Measurements from ENCODE around the gene APP. TPM values are rescaled to one million over a fixed set of nuclear protein-coding genes. Genes with fewer than 3 reads are reported as not detected.

Gene APP
- total RNA-seq, 2 experiments from 2014 or later = 60.6 to 61.1 TPM

DNA sequence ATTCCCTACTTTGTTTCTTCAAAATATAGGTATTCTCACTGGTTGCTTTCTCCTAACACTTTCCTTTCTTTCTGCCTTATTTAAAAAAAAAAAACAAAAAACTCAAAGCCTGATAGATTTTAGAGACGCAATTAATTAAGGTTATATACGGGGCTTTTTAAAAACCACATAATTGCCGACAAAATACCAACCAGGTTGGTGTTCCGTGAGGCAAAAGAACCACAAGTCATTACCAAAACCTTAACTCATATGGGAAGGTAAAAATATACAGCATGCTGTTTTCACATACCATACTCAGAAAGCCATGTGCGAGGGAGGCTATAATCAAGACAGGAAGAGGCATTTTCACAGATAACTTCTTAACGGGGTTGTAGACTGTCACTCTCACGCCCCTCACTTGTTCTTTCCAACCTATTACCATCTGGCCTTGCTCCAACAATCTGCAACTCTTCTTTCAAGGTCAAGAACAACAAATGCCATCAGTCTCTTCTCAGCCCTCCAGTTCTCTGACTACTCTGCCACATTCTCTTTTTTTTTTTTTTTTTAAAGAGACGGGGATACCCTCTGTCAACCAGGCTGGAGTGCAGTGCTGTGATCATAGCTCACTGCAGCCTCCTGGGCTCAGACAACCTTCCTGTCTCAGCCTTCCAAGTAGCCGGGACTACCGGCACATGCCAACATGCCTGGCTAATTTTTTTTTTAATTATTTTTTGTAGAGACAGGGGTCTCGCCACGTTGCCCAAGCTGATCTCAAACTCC, 102.6 kb downstream of the APP start:
- CTCF ChIA-PET = interaction anchor here (0.7 kb wide), 1 partner anchor 645 kb away, joined by 3 read pairs; no protein-coding TSS in a partner anchor
- Mint-ChIP-seq H3K27ac (no peak overlapping the region), H3K4me3 (peak overlapping the region; percentile 35), H3K27me3 (ENCODE audit: low read depth) (no peaks in the 10 kb centered on the region), H3K4me1 (ENCODE audit: low read depth) (peaks cover 57% of the 10 kb centered on the region), H3K36me3 (ENCODE audit: low read depth) (no peaks in the 10 kb centered on the region), H3K9me3 (no peaks in the 10 kb centered on the region)
- no peak for DNase-seq
- intact Hi-C loops (cut with micrococcal nuclease) = no loop called here

DNA sequence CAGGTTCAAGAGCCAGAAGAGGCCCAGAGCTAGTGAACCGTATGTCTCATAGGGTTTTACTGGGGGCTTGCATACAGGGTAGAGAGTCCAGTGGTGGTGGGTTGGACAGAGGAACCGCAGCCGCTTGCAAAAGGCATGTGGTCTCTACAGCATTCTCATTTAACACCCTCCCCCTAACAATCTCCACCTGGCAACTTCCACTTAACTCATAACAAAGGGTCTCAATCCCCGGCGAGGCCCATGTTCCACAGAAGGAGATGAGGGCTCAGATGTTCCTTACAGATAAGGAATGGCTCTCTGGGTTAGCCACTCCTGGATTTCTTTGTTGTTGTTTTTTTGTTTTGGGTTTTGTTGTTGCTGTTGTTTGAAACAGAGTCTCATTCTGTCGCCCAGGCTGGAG, 106.1 kb downstream of the APP start:
- Mint-ChIP-seq H3K9me3 (no peaks in the 10 kb centered on the region), H3K36me3 (ENCODE audit: low read depth) (no peaks in the 10 kb centered on the region), H3K4me1 (ENCODE audit: low read depth) (peaks cover 35% of the 10 kb centered on the region), H3K27me3 (ENCODE audit: low read depth) (no peaks in the 10 kb centered on the region), H3K27ac (no peak overlapping the region), H3K4me3 (no peak overlapping the region)
- CTCF ChIA-PET = no interaction called here
- intact Hi-C loops (cut with micrococcal nuclease) = no loop called here
- DNase-seq = no peak

DNA sequence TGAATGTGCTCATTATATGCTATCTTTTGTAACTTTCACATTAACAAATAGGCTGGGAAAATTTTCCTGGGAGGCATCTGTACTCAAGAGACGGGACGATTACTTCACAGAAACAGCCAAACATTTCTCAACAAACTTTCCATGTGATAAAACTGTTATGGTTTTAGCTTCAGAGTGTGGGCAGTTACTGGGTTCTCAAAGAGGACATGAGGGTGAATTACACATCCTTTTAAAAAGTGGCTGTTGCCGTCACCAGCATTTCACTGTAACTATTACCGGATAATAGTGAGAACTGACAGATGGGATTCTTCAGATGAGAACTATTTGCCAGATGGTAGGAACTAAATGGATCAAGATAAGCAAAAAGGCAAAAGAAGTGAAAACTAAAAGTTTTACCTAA, 109.1 kb downstream of the APP start:
- intact Hi-C loops (cut with micrococcal nuclease) = no loop called here
- Mint-ChIP-seq H3K36me3 (ENCODE audit: low read depth) (no peaks in the 10 kb centered on the region), H3K27ac (no peak overlapping the region), H3K9me3 (no peaks in the 10 kb centered on the region), H3K4me1 (ENCODE audit: low read depth) (peaks cover 11% of the 10 kb centered on the region), H3K27me3 (ENCODE audit: low read depth) (no peaks in the 10 kb centered on the region), H3K4me3 (no peak overlapping the region)
- CTCF ChIA-PET = no interaction called here
- no peak for DNase-seq

DNA sequence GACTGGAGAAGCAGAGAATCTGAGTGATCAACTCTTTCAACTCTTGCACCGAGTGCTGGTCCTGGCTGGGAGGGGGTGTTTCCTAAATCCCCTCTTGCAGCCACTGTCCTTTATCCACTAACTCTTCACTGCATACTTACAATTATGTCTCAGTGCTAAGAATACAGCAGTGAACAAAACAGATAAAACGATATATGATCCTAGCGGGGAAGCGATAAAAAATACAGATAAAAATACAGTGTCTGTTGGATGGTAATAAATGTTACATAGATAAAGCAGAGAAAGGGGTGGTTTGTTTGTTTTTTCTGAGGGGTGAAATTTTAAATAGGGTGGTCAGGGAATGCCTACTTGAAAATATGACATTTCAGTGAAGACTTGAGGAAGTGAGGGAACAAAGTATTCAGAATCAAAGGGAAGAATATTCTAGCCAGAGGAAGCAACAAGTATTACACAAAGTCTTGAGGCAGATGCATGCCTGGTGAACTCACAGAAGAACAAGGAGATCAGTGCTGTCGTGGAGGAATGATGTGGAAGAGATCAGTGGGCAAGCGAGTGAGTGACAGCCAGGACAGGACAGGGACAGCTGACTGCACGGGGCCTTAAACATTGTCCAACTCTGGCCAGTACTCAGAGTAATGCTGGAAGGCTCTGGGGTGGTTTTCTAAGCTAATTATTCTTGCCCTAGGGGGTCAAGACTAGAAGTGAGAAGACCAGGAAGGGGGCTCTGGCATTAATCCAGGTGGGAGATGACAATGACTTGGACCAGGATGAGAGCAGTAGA, 110.0 kb downstream of the APP start:
- no peaks in the 10 kb centered on the region for H3K27me3 Mint-ChIP-seq (ENCODE audit: low read depth)
- no peak overlapping the region for H3K27ac Mint-ChIP-seq
- H3K9me3 Mint-ChIP-seq = no peaks in the 10 kb centered on the region
- H3K36me3 Mint-ChIP-seq (ENCODE audit: low read depth) = no peaks in the 10 kb centered on the region
- CTCF ChIA-PET = no interaction called here
- H3K4me1 Mint-ChIP-seq (ENCODE audit: low read depth) = peaks cover 4% of the 10 kb centered on the region
- no peak for DNase-seq
- no peak overlapping the region for H3K4me3 Mint-ChIP-seq
- intact Hi-C loops (cut with micrococcal nuclease) = no loop called here

DNA sequence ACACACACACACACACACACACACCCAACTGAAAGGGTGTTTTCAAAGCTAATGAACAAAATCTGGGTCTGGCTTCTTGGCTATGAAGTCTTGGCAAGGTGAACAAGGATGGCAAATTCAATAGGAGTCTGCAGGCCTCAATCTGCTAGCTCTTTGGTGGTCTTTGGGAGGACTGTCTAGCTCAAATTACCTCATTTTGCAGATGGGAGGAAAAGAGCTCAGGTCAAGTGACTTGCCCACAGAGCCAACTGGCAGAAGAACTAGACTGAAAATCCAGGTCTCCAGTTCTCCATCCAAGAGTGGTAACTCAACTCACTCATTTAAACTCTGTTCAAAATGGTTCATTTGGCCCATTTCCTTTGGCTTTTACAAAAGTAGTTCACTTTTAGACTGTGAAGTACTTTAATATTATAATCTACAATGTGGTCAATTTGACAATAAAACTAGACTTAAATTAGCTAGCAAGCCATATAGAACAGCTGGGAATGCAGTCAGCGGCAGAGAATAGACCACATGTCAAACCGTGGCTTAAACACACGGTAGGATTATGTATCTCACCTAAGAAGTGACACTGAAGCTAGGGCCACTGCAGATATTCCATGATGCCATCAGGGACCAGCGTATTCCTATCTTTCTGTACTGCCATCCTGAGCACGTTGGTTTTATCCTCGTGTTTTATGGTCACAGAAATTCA, 112.9 kb downstream of the APP start:
- Mint-ChIP-seq H3K9me3 (no peaks in the 10 kb centered on the region), H3K4me3 (no peak overlapping the region), H3K4me1 (ENCODE audit: low read depth) (peaks cover 3% of the 10 kb centered on the region), H3K27me3 (ENCODE audit: low read depth) (no peaks in the 10 kb centered on the region), H3K36me3 (ENCODE audit: low read depth) (peaks cover 2% of the 10 kb centered on the region), H3K27ac (no peak overlapping the region)
- intact Hi-C loops (cut with micrococcal nuclease) = no loop called here
- CTCF ChIA-PET = no interaction called here
- no peak for DNase-seq

DNA sequence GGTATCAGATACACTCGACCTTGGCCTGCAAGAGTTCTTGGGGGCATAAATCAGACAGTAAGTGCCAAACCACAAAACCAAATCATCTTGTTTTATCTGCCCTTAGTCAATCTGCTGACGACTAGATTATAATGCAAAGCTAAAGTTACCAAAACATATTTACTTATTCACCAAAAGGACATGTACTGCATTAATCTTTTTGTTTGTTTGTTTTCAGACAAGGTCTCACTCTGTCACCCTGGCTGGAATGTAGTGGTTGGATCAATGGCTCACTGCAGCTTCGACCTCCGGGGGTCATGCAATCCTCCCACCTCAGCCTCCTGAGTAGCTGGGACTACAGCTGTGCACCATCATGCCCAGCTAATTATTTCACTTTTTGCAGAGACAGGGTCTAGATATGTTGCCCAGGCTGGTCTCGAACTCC, 114.7 kb downstream of the APP start:
- Mint-ChIP-seq H3K27ac (no peak overlapping the region), H3K27me3 (ENCODE audit: low read depth) (no peaks in the 10 kb centered on the region), H3K9me3 (no peaks in the 10 kb centered on the region), H3K4me3 (no peak overlapping the region), H3K4me1 (ENCODE audit: low read depth) (no peaks in the 10 kb centered on the region), H3K36me3 (ENCODE audit: low read depth) (peaks cover 7% of the 10 kb centered on the region)
- CTCF ChIA-PET = interaction anchor here (0.6 kb wide), 2 partner anchors 174 to 579 kb away, joined by 3 read pairs; no protein-coding TSS in a partner anchor
- DNase-seq = no peak
- intact Hi-C loops (cut with micrococcal nuclease) = no loop called here

DNA sequence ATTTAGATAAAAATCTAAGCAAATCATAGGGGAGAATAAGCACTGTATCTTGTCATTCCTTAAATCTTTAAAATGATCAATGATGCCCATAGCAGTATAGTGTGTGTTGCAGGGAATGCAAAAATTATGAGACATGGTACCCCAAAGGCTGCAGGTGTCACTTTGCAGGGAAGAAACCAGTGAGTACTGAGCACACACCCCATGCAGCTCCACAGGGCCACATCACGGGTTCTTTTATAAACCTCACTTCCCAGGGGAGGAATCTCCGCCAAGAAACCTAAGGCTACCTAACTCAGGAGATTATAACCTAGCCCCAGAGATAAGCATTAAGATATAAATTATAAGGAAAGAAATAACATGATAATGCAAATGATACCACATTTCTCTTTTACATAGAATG, 115.6 kb downstream of the APP start:
- Mint-ChIP-seq H3K4me1 (ENCODE audit: low read depth) (no peaks in the 10 kb centered on the region), H3K27ac (no peak overlapping the region), H3K27me3 (ENCODE audit: low read depth) (no peaks in the 10 kb centered on the region), H3K4me3 (no peak overlapping the region), H3K9me3 (no peaks in the 10 kb centered on the region), H3K36me3 (ENCODE audit: low read depth) (peaks cover 12% of the 10 kb centered on the region)
- CTCF ChIA-PET = no interaction called here
- DNase-seq = no peak
- intact Hi-C loops (cut with micrococcal nuclease) = no loop called here

DNA sequence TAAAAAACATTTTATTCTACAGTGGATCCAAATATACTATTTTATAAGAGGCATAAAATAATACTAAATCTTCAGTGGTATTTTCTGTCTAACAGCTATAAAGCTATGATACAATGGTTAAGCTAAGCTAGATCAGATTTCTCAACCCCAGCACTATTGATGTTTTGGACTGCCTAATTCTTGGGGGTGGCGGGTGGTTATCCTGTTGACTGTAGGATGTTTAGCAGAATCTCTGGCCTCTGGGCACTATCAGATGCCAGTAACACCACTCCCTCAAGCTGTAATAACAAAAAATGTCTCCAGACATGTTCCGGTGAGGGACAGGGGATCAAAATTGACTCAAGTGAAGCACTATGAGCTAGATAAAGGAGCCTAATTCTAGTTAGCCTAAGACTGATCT, 118.5 kb downstream of the APP start:
- Mint-ChIP-seq H3K27ac (no peak overlapping the region), H3K36me3 (ENCODE audit: low read depth) (peaks cover 23% of the 10 kb centered on the region), H3K4me1 (ENCODE audit: low read depth) (no peaks in the 10 kb centered on the region), H3K27me3 (ENCODE audit: low read depth) (no peaks in the 10 kb centered on the region), H3K4me3 (no peak overlapping the region), H3K9me3 (no peaks in the 10 kb centered on the region)
- intact Hi-C loops (cut with micrococcal nuclease) = no loop called here
- DNase-seq = no peak
- CTCF ChIA-PET = no interaction called here

DNA sequence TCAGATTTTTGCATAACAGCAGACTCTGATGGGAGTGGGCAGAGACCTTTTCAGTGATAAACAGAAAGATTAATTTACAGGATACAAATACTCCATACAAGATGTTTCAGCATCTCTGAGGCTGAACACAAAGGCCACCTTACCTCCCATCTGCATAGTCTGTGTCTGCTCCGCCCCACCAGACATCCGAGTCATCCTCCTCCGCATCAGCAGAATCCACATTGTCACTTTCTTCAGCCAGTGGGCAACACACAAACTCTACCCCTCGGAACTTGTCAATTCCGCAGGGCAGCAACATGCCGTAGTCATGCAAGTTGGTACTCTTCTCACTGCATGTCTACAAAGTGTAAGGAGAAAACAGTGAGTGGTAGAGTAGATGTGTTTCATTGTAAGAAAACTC, 119.7 kb downstream of the APP start:
- intact Hi-C loops (cut with micrococcal nuclease) = no loop called here
- Mint-ChIP-seq H3K4me1 (ENCODE audit: low read depth) (no peaks in the 10 kb centered on the region), H3K36me3 (ENCODE audit: low read depth) (peaks cover 31% of the 10 kb centered on the region), H3K27me3 (ENCODE audit: low read depth) (no peaks in the 10 kb centered on the region), H3K9me3 (no peaks in the 10 kb centered on the region), H3K4me3 (no peak overlapping the region), H3K27ac (no peak overlapping the region)
- CTCF ChIA-PET = no interaction called here
- no peak for DNase-seq

DNA sequence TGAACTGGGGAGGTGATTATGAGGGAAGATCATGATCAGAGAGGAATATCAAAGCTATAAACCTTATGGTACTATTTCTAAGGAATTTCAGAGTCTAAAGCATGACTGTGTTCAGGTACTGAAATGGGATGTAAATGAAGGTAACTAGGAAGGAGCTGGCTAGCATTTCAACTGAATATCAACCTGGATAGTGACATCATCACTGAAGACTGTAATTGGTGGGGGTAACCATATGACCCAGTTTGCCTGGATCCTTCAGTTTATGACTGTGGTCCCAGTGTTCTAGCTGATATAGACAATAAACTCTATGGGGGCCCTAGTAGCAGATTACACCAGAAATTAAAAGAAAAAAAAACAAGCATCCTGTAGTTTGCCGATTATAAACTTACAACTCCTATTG, 120.8 kb downstream of the APP start:
- intact Hi-C loops (cut with micrococcal nuclease) = no loop called here
- H3K9me3 Mint-ChIP-seq = no peaks in the 10 kb centered on the region
- no peak overlapping the region for H3K4me3 Mint-ChIP-seq
- H3K36me3 Mint-ChIP-seq (ENCODE audit: low read depth) = peaks cover 37% of the 10 kb centered on the region
- no peaks in the 10 kb centered on the region for H3K4me1 Mint-ChIP-seq (ENCODE audit: low read depth)
- CTCF ChIA-PET = interaction anchor here (0.6 to 0.7 kb wide), 2 partner anchors 121 to 248 kb away, joined by 4 read pairs; partner anchors contain the start of gene APP
- H3K27ac Mint-ChIP-seq = no peak overlapping the region
- DNase-seq = no peak
- no peaks in the 10 kb centered on the region for H3K27me3 Mint-ChIP-seq (ENCODE audit: low read depth)

DNA sequence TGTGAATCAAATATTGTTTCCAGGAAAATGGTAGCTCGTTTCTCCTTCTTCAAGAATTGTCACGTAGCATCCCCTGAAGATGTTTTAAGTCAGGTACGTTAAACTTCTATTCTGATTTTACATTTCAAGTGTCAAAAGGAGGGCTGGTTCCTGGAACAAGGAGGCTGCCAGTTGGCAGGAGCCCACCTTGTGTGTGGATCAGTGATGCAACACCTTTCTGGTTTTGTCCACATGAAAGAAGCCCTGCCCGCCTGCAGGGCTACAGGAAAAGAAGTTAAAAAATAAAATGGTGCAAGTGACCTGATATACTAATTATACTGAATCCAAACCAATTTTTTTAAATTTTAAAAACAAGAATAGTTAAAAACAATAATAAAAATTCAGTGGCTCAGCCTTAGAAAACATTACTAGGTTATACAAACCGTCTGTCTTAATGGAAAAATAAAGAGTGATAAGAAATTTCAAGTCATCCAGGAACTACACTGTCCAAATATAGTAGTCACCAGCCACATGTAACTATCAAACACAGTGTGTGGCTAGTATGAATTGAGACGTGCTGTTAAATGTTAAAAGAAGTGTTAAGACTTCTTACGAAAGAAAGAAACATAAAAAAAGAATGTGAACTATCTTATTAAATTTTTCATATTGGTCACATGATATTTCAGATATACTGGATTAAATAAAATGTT, 123.1 kb downstream of the APP start:
- H3K27ac Mint-ChIP-seq = no peak overlapping the region
- CTCF ChIA-PET = interaction anchor here (0.7 kb wide), 1 partner anchor 195 kb away, joined by 3 read pairs; no protein-coding TSS in a partner anchor
- H3K9me3 Mint-ChIP-seq = no peaks in the 10 kb centered on the region
- no peak overlapping the region for H3K4me3 Mint-ChIP-seq
- H3K4me1 Mint-ChIP-seq (ENCODE audit: low read depth) = no peaks in the 10 kb centered on the region
- H3K27me3 Mint-ChIP-seq (ENCODE audit: low read depth) = no peaks in the 10 kb centered on the region
- intact Hi-C loops (cut with micrococcal nuclease) = no loop called here
- DNase-seq = no peak
- peaks cover 43% of the 10 kb centered on the region for H3K36me3 Mint-ChIP-seq (ENCODE audit: low read depth)

DNA sequence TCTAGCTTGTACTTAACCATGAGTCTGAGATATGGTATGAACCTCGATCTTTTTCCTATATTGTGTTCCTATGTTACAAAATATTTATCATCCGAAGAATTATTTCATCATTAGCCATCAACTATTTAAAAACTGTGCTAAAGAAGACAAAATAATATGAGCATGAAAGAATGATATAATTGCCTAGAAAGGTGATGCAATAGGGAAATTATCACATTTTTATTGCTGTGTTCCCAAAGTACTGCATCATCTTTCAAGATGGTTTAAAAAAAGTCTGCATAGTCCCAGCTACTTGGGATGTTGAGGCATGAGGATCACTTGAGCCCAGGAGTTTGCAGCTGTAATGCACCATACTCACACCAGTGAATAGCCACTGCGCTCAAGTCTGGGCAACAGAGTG, 126.7 kb downstream of the APP start:
- H3K9me3 Mint-ChIP-seq = no peaks in the 10 kb centered on the region

More for the DNA sequence above, 126.7 kb downstream of the APP start:
- Mint-ChIP-seq H3K27ac (no peak overlapping the region), H3K4me3 (no peak overlapping the region), H3K36me3 (ENCODE audit: low read depth) (peaks cover 25% of the 10 kb centered on the region), H3K27me3 (ENCODE audit: low read depth) (no peaks in the 10 kb centered on the region), H3K4me1 (ENCODE audit: low read depth) (no peaks in the 10 kb centered on the region)
- CTCF ChIA-PET = no interaction called here
- no peak for DNase-seq
- intact Hi-C loops (cut with micrococcal nuclease) = no loop called here
